Naive thymus-derived CD4-positive, alpha-beta T cell (primary cell): Measurements from ENCODE around the gene GLIPR2. TPM values are rescaled to one million over a fixed set of nuclear protein-coding genes. Genes with fewer than 3 reads are reported as not detected.
"Not testable (repeated sequence)": the region's sequence is repeated elsewhere in the genome, so short reads cannot be mapped to it uniquely, and the experiment has no call there.

Experiments used
- ATAC-seq: fragments of 150-1000 bp; cut with Tn5 transposase; 2 replicates; pipeline ENCODE4 v1.10.0; 2021; ENCODE audit warnings: mild to moderate bottlenecking, moderate library complexity
- CTCF ChIA-PET: fragments of 350-600 bp; sonication (Branson Sonifier 250); formaldehyde crosslinking; loops from one replicate; lab custom pipeline; 2021; ENCODE audit warnings: antibody characterized with exemption; lab: Charles Lee
- POLR2A ChIA-PET: fragments of 350-600 bp; sonication (Branson Sonifier 250); formaldehyde crosslinking; loops from one replicate; lab custom pipeline; 2021; ENCODE audit warnings: antibody characterized with exemption, inconsistent platforms; lab: Charles Lee
- DNase-seq, 9 donors: peaks; one replicate each; pipeline versions ENCODE4 v3.0.0 to v3.0.0-alpha.2; 2020 to 2022; ENCODE audit warnings: mixed read lengths in 1 of 9
- H3K27ac ChIP-seq: one replicate; pipeline ENCODE4 v1.7.0; 2013; ENCODE audit warnings: mild to moderate bottlenecking, low read depth, low read length, moderate library complexity
- H3K27me3 ChIP-seq, 2 donors: one replicate each; pipeline ENCODE4 v1.7.0; 2013; ENCODE audit warnings: low read length in 2 of 2, mild to moderate bottlenecking in 2 of 2, moderate library complexity in 2 of 2; ENCODE audit not compliant: control insufficient read depth in 2 of 2, insufficient read depth in 2 of 2
- H3K36me3 ChIP-seq, 3 experiments: 1 replicate in 2 of 3; 2 replicates in 1 of 3; pipeline ENCODE4 v1.7.0; 2013; ENCODE audit warnings: low read length in 3 of 3, mild to moderate bottlenecking in 3 of 3, moderate library complexity in 1 of 3; ENCODE audit not compliant: insufficient read depth in 3 of 3, control insufficient read depth in 2 of 3
- H3K4me1 ChIP-seq, 2 donors: one replicate each; pipeline ENCODE4 v1.7.0; 2013; ENCODE audit warnings: low read length in 2 of 2, mild to moderate bottlenecking in 2 of 2, moderate library complexity in 1 of 2; ENCODE audit not compliant: control insufficient read depth in 2 of 2, insufficient read depth in 2 of 2
- H3K4me3 ChIP-seq: 2 replicates; pipeline ENCODE4 v1.7.0; 2013; ENCODE audit warnings: mild to moderate bottlenecking, low read length
- H3K9me3 ChIP-seq, 3 experiments: 1 replicate in 2 of 3; 2 replicates in 1 of 3; pipeline ENCODE4 v1.7.0; 2013; ENCODE audit warnings: low read length in 3 of 3; ENCODE audit not compliant: control insufficient read depth in 2 of 3
- H3K27ac Mint-ChIP-seq, 9 donors: one replicate each; pipeline ENCODE4 v1.8.0; 2020 to 2022; ENCODE audit warnings: mixed read lengths in 9 of 9, mild to moderate bottlenecking in 8 of 9, moderate library complexity in 5 of 9, inconsistent platforms in 2 of 9
- H3K27me3 Mint-ChIP-seq, 5 donors: one replicate each; pipeline ENCODE4 v1.8.0; 2021 to 2022; ENCODE audit warnings: mixed read lengths in 5 of 5, mild to moderate bottlenecking in 1 of 5
- H3K36me3 Mint-ChIP-seq, 5 donors: one replicate each; pipeline ENCODE4 v1.8.0; 2020 to 2022; ENCODE audit warnings: mixed read lengths in 5 of 5, mild to moderate bottlenecking in 3 of 5, inconsistent platforms in 1 of 5
- H3K4me1 Mint-ChIP-seq, 7 donors: one replicate each; pipeline ENCODE4 v1.8.0; 2020 to 2022; ENCODE audit warnings: mixed read lengths in 7 of 7, mild to moderate bottlenecking in 3 of 7, inconsistent platforms in 1 of 7
- H3K4me3 Mint-ChIP-seq, 10 donors: one replicate each; pipeline ENCODE4 v1.8.0; 2020 to 2022; ENCODE audit warnings: mild to moderate bottlenecking in 10 of 10, mixed read lengths in 10 of 10, moderate library complexity in 6 of 10, inconsistent platforms in 2 of 10
- H3K9me3 Mint-ChIP-seq, 11 donors: one replicate each; pipeline ENCODE4 v1.8.0; 2020 to 2022; ENCODE audit warnings: mixed read lengths in 11 of 11, mild to moderate bottlenecking in 4 of 11, inconsistent platforms in 1 of 11, moderate library complexity in 1 of 11
- intact Hi-C, 2 donors: fragments of 100-400 bp; cut with micrococcal nuclease; formaldehyde crosslinking; loops; one replicate each; pipeline ENCODE4 v1.15.1; 2023
- polyA plus RNA-seq, 2 donors: library from polyadenylated mRNA; unstranded; fragments of 300-500 nt; fragmentation: Illumina TruSeq; gene quantifications; one replicate each; pipeline ENCODE4 v1.2.3, GENCODE V29; 2021
- total RNA-seq, 6 experiments: library from RNA in 5 of 6; stranded (reverse) in 5 of 6; gene quantifications; 1 replicate in 5 of 6; 2 replicates in 1 of 6; pipeline ENCODE4 v1.2.3 and lab custom pipeline; 2021 to 2026

Gene GLIPR2
- total RNA-seq (10 to 100 TPM in 3 of 5 experiments, 1 to 10 TPM in 2; 7.7 to 74.7 (median 18.6) TPM), polyA plus RNA-seq (10 to 100 TPM; 38.8 to 68.6 TPM), total RNA-seq (lab: John Stamatoyannopoulos, UW) (22.9 reads per million, percentile 53 among the genes with 10 or more reads in this experiment)

- POLR2A ChIA-PET, result interaction anchor here (0.8 to 1.9 kb wide), 6 partner anchors 9 to 30 kb away, joined by 3 to 14 read pairs (median 5); no protein-coding TSS in a partner anchor
- Mint-ChIP-seq H3K27me3 (peaks cover 0 to 39% (median 0%) of the 10 kb centered on the region in 5 donors), H3K4me1 (peaks cover 43 to 52% (median 49%) of the 10 kb centered on the region in 7 donors), H3K27ac (peak within 1 kb of the TSS; percentile 25 to 94 (median 87)), H3K9me3 (no peaks in the 10 kb centered on the region), H3K36me3 (peaks cover 0 to 21% (median 0%) of the 10 kb centered on the region in 5 donors), H3K4me3 (peak within 1 kb of the TSS; percentile 83 to 99 (median 93))
- CTCF ChIA-PET, result interaction anchor here (0.9 to 1.7 kb wide), 5 partner anchors 15 to 33 kb away, joined by 3 to 7 read pairs (median 4); no protein-coding TSS in a partner anchor
- Histone ChIP-seq H3K27me3 (no peaks in the 10 kb centered on the region), H3K27ac (peak within 1 kb of the TSS; percentile 74), H3K9me3 (no peaks in the 10 kb centered on the region), H3K4me1 (peaks cover 43 to 49% of the 10 kb centered on the region in 2 donors), H3K4me3 (peak within 1 kb of the TSS; percentile 78), H3K36me3 (no peaks in the 10 kb centered on the region)
- intact Hi-C loops, result loop anchor here (1.0 to 10.0 kb wide), 10 partner anchors 8 to 1022 kb away; partner anchors contain the start of genes ATOSB (in 1 of the 2), CLTA (in 1 of the 2), GNE (in 1 of the 2) and RNF38 (in 1 of the 2)
- peak; percentile 97 for ATAC-seq
- DNase-seq, result peak; percentile 60 to 88 (median 69)
Measured at GRCh38 chr9:36136272-36136893, at the start of gene GLIPR2. TSS of gene GLIPR2 (plus strand) at chr9:36136733. CDS start at chr9:36136779, 46 bp downstream.

GRCh38 chr9:36087054-36087453, 49.5 kb upstream of the GLIPR2 start:
- peaks cover 0 to 49% (median 33%) of the 10 kb centered on the region in 5 donors for H3K36me3 Mint-ChIP-seq
- H3K9me3 ChIP-seq, H3K9me3 Mint-ChIP-seq, H3K4me1 ChIP-seq, H3K4me3 ChIP-seq, ATAC-seq, DNase-seq, H3K27ac ChIP-seq, H3K27ac Mint-ChIP-seq, H3K4me3 Mint-ChIP-seq, H3K27me3 Mint-ChIP-seq, intact Hi-C loops, H3K4me1 Mint-ChIP-seq, POLR2A ChIA-PET, H3K27me3 ChIP-seq: not testable (repeated sequence)
- peaks cover 0 to 12% (median 0%) of the 10 kb centered on the region in 3 experiments for H3K36me3 ChIP-seq
- CTCF ChIA-PET, result interaction anchor here (1.2 to 1.3 kb wide), 2 partner anchors 13 to 16 kb away, joined by 3 read pairs; no protein-coding TSS in a partner anchor

- H3K27me3 ChIP-seq, result no peaks in the 10 kb centered on the region
- ChIA-PET CTCF (interaction anchor here (0.5 to 1.2 kb wide), 2 partner anchors 12 to 323 kb away, joined by 3 to 4 read pairs; no protein-coding TSS in a partner anchor), POLR2A (interaction anchor here (1.4 kb wide), 1 partner anchor 9 kb away, joined by 6 read pairs; no protein-coding TSS in a partner anchor)
- H3K4me3 ChIP-seq, result no peak overlapping the region
- H3K9me3 Mint-ChIP-seq, result peaks cover 0 to 6% (median 0%) of the 10 kb centered on the region in 11 donors
- intact Hi-C loops, result no loop called here
- peaks cover 0 to 12% (median 0%) of the 10 kb centered on the region in 3 experiments for H3K36me3 ChIP-seq
- peaks cover 10 to 17% (median 16%) of the 10 kb centered on the region in 7 donors for H3K4me1 Mint-ChIP-seq
- H3K27ac Mint-ChIP-seq, result no peak overlapping the region
- no peaks in the 10 kb centered on the region for H3K27me3 Mint-ChIP-seq
- peaks cover 0 to 39% (median 32%) of the 10 kb centered on the region in 5 donors for H3K36me3 Mint-ChIP-seq
- ATAC-seq, result no peak
- no peaks in the 10 kb centered on the region for H3K9me3 ChIP-seq
- H3K27ac ChIP-seq, result no peak overlapping the region
- peaks cover 0 to 4% of the 10 kb centered on the region in 2 donors for H3K4me1 ChIP-seq
- DNase-seq, result no peak
- H3K4me3 Mint-ChIP-seq, result no peak overlapping the region
Measured at GRCh38 chr9:36088020-36088419, 48.5 kb upstream of the GLIPR2 start.

GRCh38 chr9:36091026-36091953, 45.2 kb upstream of the GLIPR2 start:
- H3K27me3 Mint-ChIP-seq, result no peaks in the 10 kb centered on the region
- peaks cover 0 to 6% (median 0%) of the 10 kb centered on the region in 11 donors for H3K9me3 Mint-ChIP-seq
- H3K27ac Mint-ChIP-seq, result peak overlapping the region; percentile 35 to 93 (median 70)
- Histone ChIP-seq H3K36me3 (peaks cover 0 to 4% (median 0%) of the 10 kb centered on the region in 3 experiments), H3K4me3 (no peak overlapping the region), H3K9me3 (no peaks in the 10 kb centered on the region), H3K27me3 (no peaks in the 10 kb centered on the region), H3K27ac (no peak overlapping the region), H3K4me1 (peaks cover 0 to 5% of the 10 kb centered on the region in 2 donors)
- H3K4me1 Mint-ChIP-seq, result peaks cover 15 to 21% (median 17%) of the 10 kb centered on the region in 7 donors
- ATAC-seq (no peak), DNase-seq (no peak)
- POLR2A ChIA-PET, result interaction anchor here (0.6 to 1.1 kb wide), 5 partner anchors 34 to 1628 kb away, joined by 3 to 4 read pairs (median 4); no protein-coding TSS in a partner anchor
- H3K4me3 Mint-ChIP-seq, result peak overlapping the region in 9 of 10 donors; percentile 19 to 80 (median 50)
- CTCF ChIA-PET, result interaction anchor here (0.7 to 1.2 kb wide), 3 partner anchors 10 to 38 kb away, joined by 4 to 5 read pairs (median 4); no protein-coding TSS in a partner anchor
- intact Hi-C loops, result no loop called here
- H3K36me3 Mint-ChIP-seq, result peaks cover 0 to 21% (median 16%) of the 10 kb centered on the region in 5 donors

- intact Hi-C loops, result loop anchor here in 1 of 2 donors (2.0 kb wide), 2 partner anchors 53 to 55 kb away; partner anchors contain the start of gene RECK
- DNase-seq (no peak), ATAC-seq (no peak)
- H3K27ac ChIP-seq, result no peak overlapping the region
- H3K27me3 Mint-ChIP-seq, result no peaks in the 10 kb centered on the region
- no peaks in the 10 kb centered on the region for H3K36me3 ChIP-seq
- H3K4me1 Mint-ChIP-seq, result peaks cover 15 to 21% (median 17%) of the 10 kb centered on the region in 7 donors
- peak overlapping the region; percentile 35 to 93 (median 84) for H3K27ac Mint-ChIP-seq
- ChIA-PET POLR2A (interaction anchor here (0.6 to 1.1 kb wide), 5 partner anchors 33 to 1629 kb away, joined by 3 to 4 read pairs (median 4); no protein-coding TSS in a partner anchor), CTCF (interaction anchor here (0.5 to 1.6 kb wide), 6 partner anchors 9 to 469 kb away, joined by 3 to 6 read pairs (median 4); no protein-coding TSS in a partner anchor)
- no peaks in the 10 kb centered on the region for H3K27me3 ChIP-seq
- peaks cover 0 to 5% of the 10 kb centered on the region in 2 donors for H3K4me1 ChIP-seq
- H3K36me3 Mint-ChIP-seq, result peaks cover 0 to 15% (median 9%) of the 10 kb centered on the region in 5 donors
- H3K9me3 Mint-ChIP-seq, result peaks cover 0 to 6% (median 0%) of the 10 kb centered on the region in 11 donors
- no peak overlapping the region for H3K4me3 ChIP-seq
- H3K9me3 ChIP-seq, result no peaks in the 10 kb centered on the region
- H3K4me3 Mint-ChIP-seq, result peak overlapping the region in 8 of 10 donors; percentile 19 to 80 (median 52)
Measured at GRCh38 chr9:36092014-36092413, 44.5 kb upstream of the GLIPR2 start.
